Activated naive CD8-positive, alpha-beta T cell treated with anti-CD3 and anti-CD28 coated beads for 36 hours (primary cell): ENCODE results near the gene DCAF5. TPM values are rescaled to one million over a fixed set of nuclear protein-coding genes. Genes with fewer than 3 reads are reported as not detected.

Experiments used
- DNase-seq: peaks from one replicate; pipeline ENCODE4 v3.0.0; 2021
- H3K27ac Mint-ChIP-seq: one replicate; pipeline ENCODE4 v1.8.0; 2022; ENCODE audit warnings: mild to moderate bottlenecking, moderate library complexity, mixed read lengths
- H3K27me3 Mint-ChIP-seq: one replicate; pipeline ENCODE4 v1.8.0; 2022; ENCODE audit warnings: mild to moderate bottlenecking, mixed read lengths
- H3K36me3 Mint-ChIP-seq: one replicate; pipeline ENCODE4 v1.8.0; 2021; ENCODE audit warnings: mild to moderate bottlenecking, mixed read lengths
- H3K4me1 Mint-ChIP-seq: one replicate; pipeline ENCODE4 v1.8.0; 2021; ENCODE audit warnings: mixed read lengths
- H3K4me3 Mint-ChIP-seq: one replicate; pipeline ENCODE4 v1.8.0; 2022; ENCODE audit warnings: mild to moderate bottlenecking, moderate library complexity, mixed read lengths
- H3K9me3 Mint-ChIP-seq: one replicate; pipeline ENCODE4 v1.8.0; 2022; ENCODE audit warnings: mixed read lengths
- total RNA-seq, 2 experiments: library from RNA; stranded (reverse); gene quantifications; one replicate each; pipeline ENCODE4 v1.2.3, GENCODE V29; 2021

DCAF5 gene
- total RNA-seq, 2 experiments from 2014 or later = 33.4 to 35.1 TPM

DNA sequence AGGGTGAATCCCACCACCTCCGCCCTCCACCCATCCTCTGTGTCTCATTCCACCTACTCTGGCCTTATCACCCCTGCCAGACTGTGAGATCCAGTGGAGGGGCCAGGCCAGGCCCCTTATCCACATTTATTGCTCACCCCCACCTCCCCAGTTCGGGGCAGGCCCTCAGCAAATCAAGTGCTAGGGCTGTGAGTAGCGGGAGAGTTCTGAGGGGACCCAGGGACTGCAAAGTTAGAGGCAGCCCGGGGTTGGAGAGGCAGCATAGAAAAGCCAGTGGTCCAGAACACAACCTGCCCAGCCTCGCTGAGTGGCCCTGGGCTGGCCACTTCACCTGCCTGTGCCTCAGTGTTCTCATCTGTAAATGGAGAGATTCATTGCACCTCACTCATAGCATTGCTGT lies 146.6 kb downstream of the DCAF5 start:
- H3K4me3 Mint-ChIP-seq = no peak overlapping the region
- H3K9me3 Mint-ChIP-seq = no peaks in the 10 kb centered on the region
- no peak for DNase-seq
- H3K36me3 Mint-ChIP-seq = no peaks in the 10 kb centered on the region
- H3K4me1 Mint-ChIP-seq = peaks cover 7% of the 10 kb centered on the region
- no peaks in the 10 kb centered on the region for H3K27me3 Mint-ChIP-seq
- no peak overlapping the region for H3K27ac Mint-ChIP-seq

DNA sequence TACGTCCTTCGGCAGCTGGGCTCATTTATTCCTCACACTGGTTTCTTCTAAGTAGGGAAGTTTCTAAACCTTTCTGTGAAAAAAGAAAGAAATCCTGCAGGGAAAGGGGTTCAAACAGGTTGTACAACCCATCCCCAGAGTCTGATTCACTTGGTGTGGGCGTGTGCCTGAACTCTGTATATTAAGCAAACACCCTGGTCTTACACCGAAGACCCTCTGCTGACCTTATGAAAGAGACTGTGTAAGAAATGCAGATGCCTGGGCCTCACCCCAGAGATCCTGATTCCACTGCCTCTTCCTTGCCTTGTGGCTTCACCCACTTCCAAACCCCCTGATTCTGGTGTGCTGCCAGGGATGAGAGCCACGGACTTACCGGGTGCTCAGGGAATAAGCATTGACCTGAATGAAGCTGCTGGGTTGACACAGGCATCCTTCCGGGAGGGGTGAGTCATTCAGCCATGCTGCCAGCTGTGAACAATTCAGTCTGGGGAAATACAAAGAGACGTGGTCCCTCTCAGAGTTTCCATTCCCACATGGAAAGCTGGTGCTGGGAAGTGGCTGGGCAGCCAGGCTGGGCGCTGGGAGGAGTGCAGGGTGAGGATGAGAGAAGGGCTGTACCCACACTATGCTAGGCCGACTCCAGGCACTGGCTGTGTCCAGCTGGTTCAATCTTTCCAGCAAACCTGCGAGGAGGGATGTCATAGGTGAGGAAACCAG lies 147.3 kb downstream of the DCAF5 start:
- H3K4me3 Mint-ChIP-seq = no peak overlapping the region
- peaks cover 4% of the 10 kb centered on the region for H3K4me1 Mint-ChIP-seq
- H3K36me3 Mint-ChIP-seq = no peaks in the 10 kb centered on the region
- no peak overlapping the region for H3K27ac Mint-ChIP-seq
- no peaks in the 10 kb centered on the region for H3K27me3 Mint-ChIP-seq
- H3K9me3 Mint-ChIP-seq = no peaks in the 10 kb centered on the region
- DNase-seq = no peak

GRCh38 chr14:69004731-69005431 lies 148.0 kb downstream of the DCAF5 start:
- H3K27me3 Mint-ChIP-seq = no peaks in the 10 kb centered on the region
- no peak overlapping the region for H3K4me3 Mint-ChIP-seq
- H3K27ac Mint-ChIP-seq = no peak overlapping the region
- H3K9me3 Mint-ChIP-seq = no peaks in the 10 kb centered on the region
- H3K4me1 Mint-ChIP-seq = peaks cover 2% of the 10 kb centered on the region
- DNase-seq = no peak
- H3K36me3 Mint-ChIP-seq = no peaks in the 10 kb centered on the region

GRCh38 chr14:69003626-69004025 lies 149.3 kb downstream of the DCAF5 start:
- Mint-ChIP-seq H3K27ac (no peak overlapping the region), H3K4me1 (peaks cover 2% of the 10 kb centered on the region), H3K4me3 (no peak overlapping the region), H3K9me3 (no peaks in the 10 kb centered on the region), H3K27me3 (no peaks in the 10 kb centered on the region), H3K36me3 (no peaks in the 10 kb centered on the region)
- no peak for DNase-seq

- Mint-ChIP-seq H3K36me3 (no peaks in the 10 kb centered on the region), H3K27me3 (no peaks in the 10 kb centered on the region), H3K4me3 (no peak overlapping the region), H3K9me3 (no peaks in the 10 kb centered on the region), H3K27ac (no peak overlapping the region), H3K4me1 (peaks cover 2% of the 10 kb centered on the region)
- no peak for DNase-seq
Measured at GRCh38 chr14:69002069-69002468, 150.8 kb downstream of the DCAF5 start.

DNA sequence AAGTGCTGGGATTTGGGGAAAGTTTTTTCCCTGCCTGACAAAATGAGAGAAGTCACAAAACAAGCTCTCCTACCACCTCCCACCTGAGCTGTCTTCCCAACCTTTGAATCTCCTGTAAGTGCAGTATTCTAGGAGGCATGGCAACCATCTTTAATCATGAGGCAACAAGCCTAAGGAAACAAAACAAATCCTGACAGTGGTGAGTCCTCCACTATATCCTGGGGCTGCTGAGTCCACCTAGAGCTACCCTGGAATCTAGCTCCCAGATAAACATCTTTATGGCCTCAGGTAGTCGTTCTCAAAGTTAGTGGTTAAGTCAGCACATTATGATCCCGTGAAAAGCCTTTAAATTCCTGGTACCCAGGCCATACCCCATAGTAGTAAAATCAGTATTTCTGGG lies 151.5 kb downstream of the DCAF5 start:
- H3K4me3 Mint-ChIP-seq = no peak overlapping the region

More for the DNA sequence above, 151.5 kb downstream of the DCAF5 start:
- Mint-ChIP-seq H3K36me3 (no peaks in the 10 kb centered on the region), H3K27ac (no peak overlapping the region), H3K4me1 (peaks cover 2% of the 10 kb centered on the region), H3K27me3 (no peaks in the 10 kb centered on the region), H3K9me3 (no peaks in the 10 kb centered on the region)
- no peak for DNase-seq

Other genes starting within 250 kb of the DCAF5 start
- gene ACTN1, start 173.8 kb downstream of the DCAF5 start, total RNA-seq = 100 to 1,000 TPM; 171 to 177 TPM
- 10 to 100 TPM; 12.0 to 13.0 TPM for gene EXD2, start 38.4 kb upstream of the DCAF5 start, total RNA-seq
- gene GALNT16, start 107.0 kb upstream of the DCAF5 start, total RNA-seq = under 1 TPM; 0.50 to 0.56 TPM
- 100 to 1,000 TPM; 392 to 403 TPM for gene ERH, start 245.2 kb upstream of the DCAF5 start, total RNA-seq
- 10 to 100 TPM; 47.9 to 48.2 TPM for gene SLC39A9, start 245.6 kb upstream of the DCAF5 start, total RNA-seq